Daoy (cell line): ENCODE data around the gene MSANTD4. TPM values are rescaled to one million over a fixed set of nuclear protein-coding genes. Genes with fewer than 3 reads are reported as not detected.
"Not testable (repeated sequence)": the region's sequence is repeated elsewhere in the genome, so short reads cannot be mapped to it uniquely, and the experiment has no call there.

Source experiments
- DNase-seq: peaks from one replicate; pipeline ENCODE4 v3.0.0-alpha.2; 2015; ENCODE audit warnings: low read depth
- total RNA-seq: library from RNA; depleted of rRNA; stranded (reverse); fragments of >200 nt; shearing (Covaris generic); gene quantifications from 2 replicates; pipeline ENCODE4 v1.2.3, GENCODE V29; 2014; rRNA removed

Gene MSANTD4
- 10.6 and 15.2 TPM in 2 replicates for total RNA-seq

GRCh38 chr11:106021967-106022794 is at the start of gene MSANTD4:
Gene MSANTD4 (minus strand): TSS chr11:106022240. CDS start chr11:106010917, 11,323 bp downstream.
- DNase-seq, result peak; percentile 98

GRCh38 chr11:106070606-106071005 is 48.6 kb upstream of the MSANTD4 start:
- DNase-seq, result no peak

- DNase-seq, result no peak
These were observed 41.0 kb upstream of the MSANTD4 start for GRCh38 chr11:106063009-106063408.

- DNase-seq, result no peak
These were observed 40.2 kb upstream of the MSANTD4 start for GRCh38 chr11:106061954-106062949.

GRCh38 chr11:106061249-106061784 is 39.3 kb upstream of the MSANTD4 start:
- no peak for DNase-seq

GRCh38 chr11:106059617-106060016 is 37.6 kb upstream of the MSANTD4 start:
- DNase-seq, result no peak

- DNase-seq, result not testable (repeated sequence)
These were observed 36.3 kb upstream of the MSANTD4 start for GRCh38 chr11:106058377-106058776.

GRCh38 chr11:106051103-106051502 is 29.1 kb upstream of the MSANTD4 start:
- DNase-seq, result no peak

GRCh38 chr11:106049727-106050476 is 27.9 kb upstream of the MSANTD4 start:
- no peak for DNase-seq

GRCh38 chr11:106047631-106048030 is 25.6 kb upstream of the MSANTD4 start:
- DNase-seq, result no peak

- DNase-seq, result no peak
These were observed 21.5 kb upstream of the MSANTD4 start for GRCh38 chr11:106043540-106043939.

- no peak for DNase-seq
These were observed 10.8 kb upstream of the MSANTD4 start for GRCh38 chr11:106032861-106033260.

- no peak for DNase-seq
These were observed 9.9 kb upstream of the MSANTD4 start for GRCh38 chr11:106031936-106032335.

GRCh38 chr11:106031202-106031810 is 9.3 kb upstream of the MSANTD4 start:
- DNase-seq, result no peak

- no peak for DNase-seq
These were observed 8.6 kb upstream of the MSANTD4 start for GRCh38 chr11:106030609-106031008.

GRCh38 chr11:106022795-106023275 is 795 bp upstream of the MSANTD4 start:
- no peak for DNase-seq

- DNase-seq, result no peak
These were observed 666 bp downstream of the MSANTD4 start for GRCh38 chr11:106021181-106021966.

GRCh38 chr11:106017093-106017492 is 4.9 kb downstream of the MSANTD4 start:
- DNase-seq, result no peak

GRCh38 chr11:106015066-106015465 is 7.0 kb downstream of the MSANTD4 start:
- no peak for DNase-seq

- DNase-seq, result no peak
These were observed 7.4 kb downstream of the MSANTD4 start for GRCh38 chr11:106014620-106015019.
